Measurements from ENCODE around the gene CCDC178. TPM values are rescaled to one million over a fixed set of nuclear protein-coding genes. Genes with fewer than 3 reads are reported as not detected.

CCDC178 gene
- total and polyA plus RNA-seq, 2 experiments from 2014 or later: 1.3 TPM; not detected in 1

- Histone ChIP-seq H3K9me2 (replicated peaks; ENCODE audit: insufficient read depth) (no peaks in the 10 kb centered on the region), H3K27me3 (no peaks in the 10 kb centered on the region), H3K36me3 (replicated peaks; ENCODE audit: insufficient read depth, low read depth) (no peaks in the 10 kb centered on the region), H3K9me3 (ENCODE audit: low read depth) (no peaks in the 10 kb centered on the region), H3K79me2 (no peaks in the 10 kb centered on the region), H4K20me1 (ENCODE audit: insufficient read depth, poor library complexity, severe bottlenecking) (no peaks in the 10 kb centered on the region), H3K4me1 (ENCODE audit: insufficient read depth) (peaks cover 2% of the 10 kb centered on the region), H3K4me2 (no peak overlapping the region), H3K4me3 (no peak overlapping the region), H3K27ac (no peak overlapping the region), H2AFZ (no peak overlapping the region)
- DNase-seq (ENCODE audit: low spot score): no peak
- TF ChIP-seq EZH2 (IDR thresholded peaks at IDR 0.05; ENCODE audit: borderline replicate concordance) (no peak), EZH2phosphoT487 (IDR thresholded peaks at IDR 0.05; ENCODE audit: low read depth, severe bottlenecking, unreplicated experiment) (no peak), CTCF (IDR thresholded peaks at IDR 0.05; ENCODE audit: poor library complexity) (no peak)
- WGBS (ENCODE audit: low lambda C conversion rate, missing lambda C conversion rate): 48% methylated on average over 2 of the region's 2 CpGs
Observed at GRCh38 chr18:33444709-33445108, 4.2 kb upstream of the CCDC178 start.

- Histone ChIP-seq H3K36me3 (replicated peaks; ENCODE audit: insufficient read depth, low read depth) (no peaks in the 10 kb centered on the region), H3K4me1 (ENCODE audit: insufficient read depth) (no peaks in the 10 kb centered on the region), H4K20me1 (ENCODE audit: insufficient read depth, poor library complexity, severe bottlenecking) (no peaks in the 10 kb centered on the region), H3K79me2 (no peaks in the 10 kb centered on the region), H3K27me3 (no peaks in the 10 kb centered on the region), H2AFZ (no peak overlapping the region), H3K27ac (no peak overlapping the region), H3K4me3 (no peak overlapping the region), H3K4me2 (no peak overlapping the region), H3K9me2 (replicated peaks; ENCODE audit: insufficient read depth) (no peaks in the 10 kb centered on the region), H3K9me3 (ENCODE audit: low read depth) (no peaks in the 10 kb centered on the region)
- WGBS (ENCODE audit: low lambda C conversion rate, missing lambda C conversion rate): 56% methylated on average over 1 of the region's 1 CpG
- DNase-seq (ENCODE audit: low spot score): no peak
- TF ChIP-seq CTCF (IDR thresholded peaks at IDR 0.05; ENCODE audit: poor library complexity): no peak
- no peak for TF ChIP-seq EZH2 (IDR thresholded peaks at IDR 0.05; ENCODE audit: borderline replicate concordance)
- no peak for TF ChIP-seq EZH2phosphoT487 (IDR thresholded peaks at IDR 0.05; ENCODE audit: low read depth, severe bottlenecking, unreplicated experiment)
Observed at GRCh38 chr18:33432857-33433256, 7.7 kb downstream of the CCDC178 start.

GRCh38 chr18:33427549-33427948 lies 13.0 kb downstream of the CCDC178 start:
- Histone ChIP-seq H3K4me3 (no peak overlapping the region), H3K9me2 (replicated peaks; ENCODE audit: insufficient read depth) (no peaks in the 10 kb centered on the region), H3K36me3 (replicated peaks; ENCODE audit: insufficient read depth, low read depth) (no peaks in the 10 kb centered on the region), H3K27me3 (no peaks in the 10 kb centered on the region), H4K20me1 (ENCODE audit: insufficient read depth, poor library complexity, severe bottlenecking) (no peaks in the 10 kb centered on the region), H3K4me2 (no peak overlapping the region), H2AFZ (no peak overlapping the region), H3K79me2 (no peaks in the 10 kb centered on the region), H3K27ac (no peak overlapping the region), H3K9me3 (ENCODE audit: low read depth) (no peaks in the 10 kb centered on the region), H3K4me1 (ENCODE audit: insufficient read depth) (no peaks in the 10 kb centered on the region)
- WGBS (ENCODE audit: low lambda C conversion rate, missing lambda C conversion rate): 95% methylated on average over 2 of the region's 2 CpGs
- DNase-seq (ENCODE audit: low spot score): no peak
- no peak for TF ChIP-seq EZH2phosphoT487 (IDR thresholded peaks at IDR 0.05; ENCODE audit: low read depth, severe bottlenecking, unreplicated experiment)
- no peak for TF ChIP-seq EZH2 (IDR thresholded peaks at IDR 0.05; ENCODE audit: borderline replicate concordance)
- no peak for TF ChIP-seq CTCF (IDR thresholded peaks at IDR 0.05; ENCODE audit: poor library complexity)
